HG03342 (cell line): Measurements from ENCODE around the gene MARK3.

ENCODE experiments used
- ATAC-seq: cut with Tn5 transposase; IDR thresholded peaks from one replicate; pipeline ENCODE4 v1.9.1; 2021; ENCODE audit warnings: mild to moderate bottlenecking, moderate library complexity; ENCODE audit not compliant: unreplicated experiment

Gene MARK3

DNA sequence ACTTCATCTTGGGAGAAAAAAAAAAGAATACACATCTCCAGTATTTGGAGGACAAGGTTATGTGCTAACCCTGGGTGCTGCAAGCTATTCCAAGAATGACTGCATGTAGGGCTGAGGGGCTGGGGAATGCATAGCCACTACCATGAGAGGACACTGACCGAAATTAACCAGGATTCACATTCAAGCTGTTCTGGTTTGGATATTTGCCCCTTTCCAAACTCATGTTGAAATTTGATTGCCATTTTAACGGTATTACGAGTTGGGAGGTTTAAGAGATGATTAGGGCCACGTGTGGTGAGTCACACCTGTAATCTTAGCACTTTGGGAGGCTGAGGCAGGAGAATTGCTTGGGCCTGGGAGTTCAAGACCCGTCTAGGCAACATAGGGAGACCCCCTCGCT lies 18.5 kb upstream of the MARK3 start:
- no peak for ATAC-seq

DNA sequence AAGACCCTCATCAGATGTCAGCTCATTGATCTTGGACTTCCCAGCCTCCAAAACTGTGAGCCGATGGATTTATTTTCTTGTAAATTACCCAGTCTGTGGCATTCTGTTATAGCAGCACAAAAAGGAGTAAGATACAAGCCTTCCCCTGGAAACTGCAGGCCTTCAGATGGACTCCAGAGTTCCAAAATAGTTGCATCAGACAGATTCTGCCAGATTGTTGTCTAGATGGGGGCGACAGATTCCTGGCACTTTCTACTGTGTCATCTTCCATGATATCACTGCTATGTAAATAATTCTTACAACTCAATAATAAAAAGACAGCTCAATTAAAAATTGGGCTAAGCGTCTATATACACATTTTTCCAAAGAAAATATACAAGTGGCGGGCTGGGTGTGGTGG lies 17.2 kb upstream of the MARK3 start:
- ATAC-seq: no peak

DNA sequence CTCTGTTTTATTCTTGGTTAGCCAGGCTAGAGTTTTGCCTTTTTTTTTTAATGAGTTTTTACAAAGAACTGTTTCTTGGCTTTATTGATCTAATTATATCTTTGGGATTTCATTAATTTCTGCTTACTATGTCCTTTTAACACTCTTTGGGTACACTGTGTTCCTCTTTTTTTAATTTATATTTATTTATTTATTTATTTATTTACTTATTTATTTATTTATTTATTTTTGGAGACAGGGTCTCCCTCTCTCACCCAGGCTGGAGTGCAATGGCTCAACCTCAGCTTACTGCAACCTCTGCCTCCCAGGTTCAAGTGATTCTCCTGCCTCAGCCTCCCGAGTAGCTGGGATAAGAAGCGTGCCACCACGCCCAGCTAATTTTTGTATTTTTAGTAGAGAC lies 15.1 kb upstream of the MARK3 start:
- no peak for ATAC-seq

- ATAC-seq: no peak
These were observed 13.2 kb upstream of the MARK3 start for GRCh38 chr14:103372017-103372416.

DNA sequence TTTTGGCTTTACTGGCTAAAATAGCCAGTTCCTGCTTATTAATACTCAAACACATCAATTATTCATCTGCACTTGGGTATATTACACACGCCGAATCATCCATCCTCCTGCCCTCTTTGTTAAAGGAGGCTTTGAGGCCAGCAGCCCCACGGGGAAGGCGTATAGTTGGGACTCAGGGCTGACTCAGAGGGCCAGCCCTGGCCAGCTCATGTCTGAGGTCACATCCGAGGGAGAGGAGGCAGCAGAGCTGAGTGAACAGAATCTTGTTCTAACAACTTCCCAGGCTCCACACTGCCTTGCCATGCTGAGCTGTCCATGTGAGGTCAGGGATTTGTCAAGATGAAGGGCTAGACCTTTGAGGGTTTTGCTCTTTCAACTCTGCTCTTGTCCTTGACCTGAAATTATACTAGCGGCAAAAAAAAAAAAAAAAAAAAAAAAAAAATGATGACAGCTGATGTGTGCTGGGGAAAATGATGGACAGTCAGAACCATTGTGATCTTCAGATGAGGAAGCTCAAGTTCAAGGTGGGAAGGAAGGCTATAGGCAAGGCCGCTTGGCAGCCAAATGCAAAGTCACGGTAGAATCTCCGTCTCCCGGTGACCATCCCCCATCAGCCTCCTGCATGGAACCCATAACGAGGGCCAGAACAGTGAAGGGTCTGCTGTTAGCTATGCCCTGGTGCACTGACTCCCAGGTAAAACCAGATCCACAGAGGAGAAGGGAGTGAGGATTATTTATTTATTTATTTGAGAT lies 12.5 kb upstream of the MARK3 start:
- no peak for ATAC-seq

- no peak for ATAC-seq
These were observed 11.1 kb upstream of the MARK3 start for GRCh38 chr14:103374121-103374520.

DNA sequence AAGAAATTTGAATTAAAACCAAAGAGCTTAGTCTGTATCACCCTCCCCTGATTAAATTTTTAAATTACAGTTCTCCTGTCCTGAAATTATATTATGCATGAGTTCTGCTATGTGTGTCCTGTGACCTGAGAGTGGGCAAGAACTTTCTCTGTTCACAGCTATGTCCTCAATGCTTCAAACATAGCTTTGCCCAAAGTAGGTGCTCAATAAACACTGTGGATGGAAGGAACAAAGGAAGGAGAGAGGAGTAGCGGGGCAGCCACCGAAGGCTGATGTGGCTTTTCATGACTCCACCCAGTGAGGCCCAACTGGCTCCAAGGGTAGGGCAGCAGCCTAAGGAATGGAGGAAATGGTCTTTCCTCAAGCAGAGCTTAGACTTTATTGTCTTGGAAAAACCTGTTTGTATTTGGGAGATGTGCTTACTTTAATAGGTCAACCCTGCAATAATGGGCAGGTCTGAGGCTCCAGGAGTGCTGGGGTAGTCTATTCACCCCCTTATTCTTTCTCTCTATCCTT lies 7.6 kb upstream of the MARK3 start:
- no peak for ATAC-seq

DNA sequence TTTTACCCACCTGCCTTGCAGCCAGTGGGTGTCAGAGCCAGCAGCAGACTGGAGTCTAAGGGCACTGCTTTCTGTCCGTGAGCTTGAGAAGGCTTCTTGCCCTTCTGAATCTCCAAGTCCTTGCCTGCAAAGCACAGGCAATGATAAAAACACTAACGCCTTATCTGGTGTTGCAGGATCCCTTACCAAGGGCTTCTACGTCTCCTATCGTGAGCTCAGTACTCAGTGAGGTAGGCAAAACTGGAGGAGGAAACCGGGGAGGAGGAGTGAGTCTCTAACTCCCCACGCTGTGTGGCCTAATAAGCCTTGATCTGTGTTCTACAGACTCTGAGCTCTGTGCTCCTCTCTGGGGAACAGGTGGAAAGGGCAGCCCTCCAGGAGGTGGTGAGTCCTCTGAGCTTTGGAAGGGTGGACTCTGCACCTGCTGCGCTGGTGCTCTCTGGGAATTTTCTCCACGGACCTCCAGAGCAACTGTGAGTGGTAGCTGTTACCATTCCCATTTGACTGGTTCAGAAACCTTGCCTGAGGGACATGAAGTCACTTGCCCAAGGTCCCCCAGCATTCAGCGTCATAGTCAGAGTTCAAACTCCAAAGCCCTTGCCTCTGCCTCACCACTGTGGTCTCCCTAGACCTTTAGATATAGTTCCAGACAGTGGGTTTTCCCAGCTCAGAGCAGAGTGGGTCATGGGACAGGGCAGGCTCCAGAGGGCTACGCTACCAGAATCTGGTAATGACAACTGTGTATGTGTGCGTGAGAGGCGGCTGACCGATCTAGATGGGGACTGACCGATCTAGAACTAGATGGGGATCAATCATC lies 7.0 kb upstream of the MARK3 start:
- no peak for ATAC-seq

DNA sequence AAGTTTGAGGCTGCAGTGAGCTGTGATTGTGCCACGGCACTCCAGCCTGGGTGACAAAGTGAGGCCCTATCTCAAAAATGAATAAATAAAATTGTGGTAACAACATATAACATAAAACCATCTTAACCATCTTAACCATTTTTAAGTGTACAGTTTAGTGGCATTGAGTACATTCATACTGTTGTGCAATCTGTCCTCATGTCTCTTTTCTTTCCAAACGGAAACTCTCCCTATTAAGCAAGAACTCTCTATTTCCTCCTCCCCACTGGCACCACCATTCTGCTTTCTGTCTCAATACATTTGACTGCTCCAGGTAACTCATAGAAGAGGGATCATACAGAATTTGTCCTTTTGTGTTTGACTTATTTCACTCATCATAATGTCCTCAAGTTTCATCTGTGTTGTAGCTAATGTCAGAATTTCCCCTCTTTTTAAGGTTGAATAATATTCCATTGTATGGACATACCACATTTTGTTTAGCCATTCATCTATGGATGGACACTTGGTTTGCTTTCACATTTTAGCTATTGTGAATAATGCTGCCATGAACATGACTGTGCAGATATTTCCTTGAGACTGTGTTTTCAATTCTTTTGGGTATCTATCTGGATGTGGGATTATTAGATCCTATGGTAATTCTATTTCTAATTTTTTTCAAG lies 4.4 kb upstream of the MARK3 start:
- no peak for ATAC-seq

GRCh38 chr14:103382376-103382775 lies 2.8 kb upstream of the MARK3 start:
- no peak for ATAC-seq

- ATAC-seq: peak; percentile 6
These were observed 614 bp upstream of the MARK3 start for GRCh38 chr14:103384450-103385151.

GRCh38 chr14:103385929-103386712 lies 906 bp downstream of the MARK3 start:
- ATAC-seq: no peak

DNA sequence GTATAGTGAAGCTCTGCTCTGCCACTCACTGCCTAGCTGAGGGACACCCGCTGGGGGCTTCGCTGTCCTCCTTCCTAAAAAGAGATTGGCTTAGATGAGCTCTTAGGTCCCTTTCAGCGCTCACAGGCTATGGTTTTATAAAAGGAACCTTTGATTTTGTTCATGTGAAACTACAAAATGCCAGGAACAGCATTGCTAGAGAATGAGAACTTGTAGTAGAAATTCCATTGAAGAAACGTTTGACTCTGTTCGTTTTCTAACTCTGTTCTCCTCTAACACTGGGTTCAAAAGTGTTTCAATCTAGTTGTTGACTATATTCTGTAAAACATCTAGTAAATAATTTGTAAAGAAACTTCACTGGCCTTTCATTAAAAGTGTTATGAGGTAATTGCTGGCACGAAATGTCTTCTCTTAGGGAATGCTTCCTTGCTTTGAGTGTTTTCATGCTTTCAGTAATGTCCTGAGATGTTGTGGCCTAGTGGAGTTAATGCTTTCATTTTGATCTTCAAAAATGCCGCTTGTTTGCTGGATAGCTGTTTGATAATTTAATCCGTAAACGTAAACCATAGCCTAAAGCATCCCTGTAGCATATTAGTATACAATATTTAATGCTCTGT lies 1.6 kb downstream of the MARK3 start:
- no peak for ATAC-seq

GRCh38 chr14:103388664-103389063 lies 3.4 kb downstream of the MARK3 start:
- no peak for ATAC-seq

DNA sequence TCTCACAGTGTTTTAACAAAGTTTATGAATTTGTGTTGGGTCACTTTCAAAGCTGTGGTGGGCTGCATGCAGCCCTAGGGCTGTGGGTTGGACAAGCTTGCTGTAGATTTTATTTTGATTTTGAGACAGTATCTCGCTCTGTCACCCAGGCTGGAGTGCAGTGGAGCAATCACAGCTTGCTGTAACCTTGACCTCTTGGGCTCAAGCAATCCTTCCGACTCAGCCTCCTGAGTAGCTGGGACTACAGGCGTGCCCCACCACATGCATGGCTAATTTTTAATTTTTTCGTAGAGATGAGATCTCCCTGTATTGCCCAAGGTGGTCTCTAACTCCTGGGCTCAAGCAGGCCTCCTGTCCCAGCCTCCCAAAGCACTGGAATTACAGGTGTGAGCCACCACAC lies 5.4 kb downstream of the MARK3 start:
- no peak for ATAC-seq

DNA sequence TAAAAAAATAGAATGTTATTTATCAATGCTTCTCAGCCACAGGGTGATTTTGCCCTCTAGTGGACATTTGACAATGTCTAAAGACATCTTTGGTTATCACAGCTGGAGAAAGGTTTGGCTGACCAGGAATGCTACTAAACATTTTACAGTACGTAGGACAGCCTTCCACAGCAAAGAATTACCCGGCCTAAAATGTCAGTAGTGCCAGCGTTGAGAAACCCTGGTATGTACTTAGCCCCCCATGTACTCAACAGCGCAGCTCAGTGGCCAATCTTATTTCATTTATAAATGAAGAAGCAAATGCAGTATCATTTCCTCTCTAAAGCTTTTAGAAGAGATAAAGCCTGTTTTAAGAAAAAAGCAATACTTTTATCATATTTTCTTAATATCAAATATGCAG lies 5.8 kb downstream of the MARK3 start:
- ATAC-seq: no peak

DNA sequence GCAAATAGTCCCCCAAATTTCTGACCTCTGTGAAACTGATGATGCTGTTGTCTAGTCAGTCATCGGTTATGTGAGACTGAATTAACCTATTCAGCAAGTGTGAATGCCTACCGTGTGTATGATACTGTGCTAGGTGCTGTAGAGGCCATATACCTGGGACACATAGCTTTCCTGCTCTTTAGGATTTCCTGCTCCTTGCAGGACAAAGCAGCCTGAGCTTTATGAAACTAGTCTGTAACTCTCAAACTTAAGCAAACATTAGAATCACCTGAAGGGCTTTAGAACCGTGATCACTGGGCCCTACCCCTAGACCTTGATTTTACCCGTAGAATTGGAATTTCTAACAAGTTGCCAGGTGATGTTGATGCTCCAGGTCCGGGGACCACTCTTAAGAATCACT lies 6.9 kb downstream of the MARK3 start:
- no peak for ATAC-seq

GRCh38 chr14:103392572-103392971 lies 7.4 kb downstream of the MARK3 start:
- ATAC-seq: no peak

DNA sequence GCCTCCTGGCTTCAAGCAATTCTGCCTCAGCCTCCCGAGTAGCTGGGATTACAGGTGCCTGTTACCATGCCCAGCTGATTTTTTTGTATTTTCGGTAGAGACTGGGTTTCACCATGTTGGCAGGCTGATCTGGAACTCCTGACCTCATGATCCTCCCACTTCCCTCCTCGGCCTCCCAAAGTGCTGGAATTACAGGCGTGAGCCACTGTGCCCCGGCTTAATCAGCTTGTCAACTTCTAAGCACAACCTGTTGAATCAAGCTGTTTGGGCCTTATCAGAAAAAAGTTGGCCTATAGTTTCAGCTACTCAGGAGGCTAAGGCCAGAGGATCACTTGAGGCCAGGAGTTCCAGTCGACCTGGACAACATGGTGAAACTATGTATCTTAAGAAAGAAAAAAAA lies 7.9 kb downstream of the MARK3 start:
- no peak for ATAC-seq
